KMS-11 (cell line): Measurements from ENCODE around the gene CXADR.

Experiments
- H2AFZ ChIP-seq: fragments of 200-600 bp; sonication (generic); 2 replicates; pipeline ENCODE4 v1.6.1; 2016; ENCODE audit warnings: antibody characterized with exemption, mixed run types, low read depth
- H3K27ac ChIP-seq: fragments of 200-600 bp; sonication (generic); 2 replicates; pipeline ENCODE4 v1.6.1; 2016; ENCODE audit warnings: mild to moderate bottlenecking, mixed run types
- H3K27me3 ChIP-seq: fragments of 200-600 bp; sonication (generic); 2 replicates; pipeline ENCODE4 v1.6.1; 2017; ENCODE audit warnings: mild to moderate bottlenecking, low read depth, mixed run types, moderate library complexity; ENCODE audit not compliant: insufficient read depth
- H3K36me3 ChIP-seq: fragments of 200-600 bp; sonication (generic); 2 replicates; pipeline ENCODE4 v1.6.1; 2017; ENCODE audit warnings: mild to moderate bottlenecking, mixed run types; ENCODE audit not compliant: insufficient read depth
- H3K4me1 ChIP-seq: fragments of 200-600 bp; sonication (generic); 2 replicates; pipeline ENCODE4 v1.6.1; 2016; ENCODE audit warnings: mild to moderate bottlenecking, low read depth, mixed run types; ENCODE audit not compliant: poor library complexity, severe bottlenecking
- H3K4me2 ChIP-seq: fragments of 200-600 bp; sonication (generic); 2 replicates; pipeline ENCODE4 v1.7.0; 2016; ENCODE audit warnings: mild to moderate bottlenecking, mixed run types
- H3K4me3 ChIP-seq: fragments of 200-600 bp; sonication (generic); IDR thresholded peaks from 2 replicates; pipeline ENCODE4 v1.6.1; 2017; ENCODE audit warnings: low read depth, low read length, mixed read lengths; ENCODE audit not compliant: insufficient read depth
- H3K79me2 ChIP-seq: fragments of 200-600 bp; sonication (generic); 2 replicates; pipeline ENCODE4 v1.6.1; 2016; ENCODE audit warnings: low read depth, mixed run types; ENCODE audit not compliant: insufficient read depth
- H3K9ac ChIP-seq: fragments of 200-600 bp; sonication (generic); 2 replicates; pipeline ENCODE4 v1.6.1; 2016; ENCODE audit warnings: mild to moderate bottlenecking, mixed run types
- H4K20me1 ChIP-seq: fragments of 200-600 bp; sonication (generic); 2 replicates; pipeline ENCODE4 v1.6.1; 2016; ENCODE audit warnings: mild to moderate bottlenecking, mixed run types; ENCODE audit not compliant: insufficient read depth
- TF ChIP-seq, protein P1 (sequence below): fragments of 200-600 bp; sonication (generic); conservative IDR thresholded peaks from 2 replicates; pipeline ENCODE4 v1.6.1; 2017; ENCODE audit warnings: low read depth, mild to moderate bottlenecking, antibody characterized with exemption, low read length, moderate library complexity, mixed read lengths

Gene CXADR

GRCh38 chr21:17602874-17603273 lies 90.0 kb downstream of the CXADR start:
- H4K20me1 ChIP-seq = no peaks in the 10 kb centered on the region
- H3K79me2 ChIP-seq = peaks cover 54% of the 10 kb centered on the region
- H3K4me2 ChIP-seq = no peak overlapping the region
- H3K36me3 ChIP-seq = peaks cover 17% of the 10 kb centered on the region; the same call in 1 of the 2 replicates
- H2AFZ ChIP-seq = no peak overlapping the region
- no peak overlapping the region for H3K4me3 ChIP-seq
- H3K4me1 ChIP-seq = peaks cover 30% of the 10 kb centered on the region
- TF ChIP-seq, protein P1, sequence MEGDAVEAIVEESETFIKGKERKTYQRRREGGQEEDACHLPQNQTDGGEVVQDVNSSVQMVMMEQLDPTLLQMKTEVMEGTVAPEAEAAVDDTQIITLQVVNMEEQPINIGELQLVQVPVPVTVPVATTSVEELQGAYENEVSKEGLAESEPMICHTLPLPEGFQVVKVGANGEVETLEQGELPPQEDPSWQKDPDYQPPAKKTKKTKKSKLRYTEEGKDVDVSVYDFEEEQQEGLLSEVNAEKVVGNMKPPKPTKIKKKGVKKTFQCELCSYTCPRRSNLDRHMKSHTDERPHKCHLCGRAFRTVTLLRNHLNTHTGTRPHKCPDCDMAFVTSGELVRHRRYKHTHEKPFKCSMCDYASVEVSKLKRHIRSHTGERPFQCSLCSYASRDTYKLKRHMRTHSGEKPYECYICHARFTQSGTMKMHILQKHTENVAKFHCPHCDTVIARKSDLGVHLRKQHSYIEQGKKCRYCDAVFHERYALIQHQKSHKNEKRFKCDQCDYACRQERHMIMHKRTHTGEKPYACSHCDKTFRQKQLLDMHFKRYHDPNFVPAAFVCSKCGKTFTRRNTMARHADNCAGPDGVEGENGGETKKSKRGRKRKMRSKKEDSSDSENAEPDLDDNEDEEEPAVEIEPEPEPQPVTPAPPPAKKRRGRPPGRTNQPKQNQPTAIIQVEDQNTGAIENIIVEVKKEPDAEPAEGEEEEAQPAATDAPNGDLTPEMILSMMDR = no peak
- no peak overlapping the region for H3K27ac ChIP-seq
- H3K27me3 ChIP-seq = no peaks in the 10 kb centered on the region
- no peak overlapping the region for H3K9ac ChIP-seq

DNA sequence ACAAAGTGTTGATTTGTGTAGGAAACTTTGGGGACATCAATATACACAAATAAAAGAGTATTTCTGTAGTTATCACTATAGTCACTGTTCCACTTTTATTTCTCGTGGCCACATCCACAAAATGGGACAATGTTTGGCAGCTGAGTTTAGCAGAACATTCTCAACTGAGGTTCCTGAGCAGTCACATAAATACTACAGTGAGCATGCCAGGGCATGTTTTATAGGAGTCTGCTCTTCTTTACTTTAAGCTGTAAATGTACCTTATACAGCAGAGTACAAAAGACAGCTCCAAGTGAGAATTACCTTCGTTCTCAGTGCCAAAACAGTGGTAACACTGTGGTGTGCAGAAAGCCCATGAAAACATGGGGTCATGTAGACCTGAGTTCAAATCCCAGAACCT lies 94.8 kb downstream of the CXADR start:
- TF ChIP-seq, protein P1 = no peak
- Histone ChIP-seq H2AFZ (no peak overlapping the region), H3K9ac (no peak overlapping the region), H3K79me2 (peaks cover 86% of the 10 kb centered on the region), H3K4me3 (no peak overlapping the region), H4K20me1 (peaks cover 17% of the 10 kb centered on the region; the same call in 1 of the 2 replicates), H3K4me1 (peaks cover 50% of the 10 kb centered on the region), H3K4me2 (no peak overlapping the region), H3K36me3 (peaks cover 13% of the 10 kb centered on the region; the same call in 1 of the 2 replicates), H3K27me3 (no peaks in the 10 kb centered on the region), H3K27ac (no peak overlapping the region)

GRCh38 chr21:17609681-17610080 lies 96.8 kb downstream of the CXADR start:
- H3K4me1 ChIP-seq = peaks cover 30% of the 10 kb centered on the region
- H4K20me1 ChIP-seq = peaks cover 17% of the 10 kb centered on the region; the same call in 1 of the 2 replicates
- TF ChIP-seq, protein P1 = no peak
- H3K27ac ChIP-seq = no peak overlapping the region
- peaks cover 3% of the 10 kb centered on the region; the same call in 1 of the 2 replicates for H3K36me3 ChIP-seq
- H3K4me3 ChIP-seq = no peak overlapping the region
- no peak overlapping the region for H2AFZ ChIP-seq
- H3K79me2 ChIP-seq = peaks cover 69% of the 10 kb centered on the region
- H3K9ac ChIP-seq = no peak overlapping the region
- peak overlapping the region; percentile 96; the same call in 1 of the 2 replicates for H3K4me2 ChIP-seq
- H3K27me3 ChIP-seq = no peaks in the 10 kb centered on the region

DNA sequence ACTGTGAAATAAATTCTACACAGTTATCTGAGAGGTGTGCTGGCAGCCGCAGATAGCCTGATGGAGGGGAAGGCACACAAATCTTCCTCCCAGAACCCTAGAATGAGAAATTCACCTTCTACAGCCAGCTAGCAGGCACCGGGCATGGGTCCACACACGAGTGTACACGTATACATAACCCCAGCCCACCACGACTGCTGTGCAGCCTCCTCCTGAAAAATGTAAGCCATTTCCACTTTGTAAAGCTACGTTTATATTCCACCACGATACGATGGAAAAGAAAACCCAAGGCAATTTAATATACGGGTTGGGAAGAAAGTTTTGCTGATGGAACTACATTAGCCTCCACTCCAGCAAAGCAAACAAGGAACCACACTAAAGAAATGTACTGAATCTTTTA lies 98.1 kb downstream of the CXADR start:
- no peaks in the 10 kb centered on the region for H3K27me3 ChIP-seq
- peak overlapping the region; percentile 96 for H3K4me2 ChIP-seq
- H4K20me1 ChIP-seq = peaks cover 17% of the 10 kb centered on the region; the same call in 1 of the 2 replicates
- peaks cover 19% of the 10 kb centered on the region for H3K4me1 ChIP-seq
- no peaks in the 10 kb centered on the region; the same call in 1 of the 2 replicates for H3K36me3 ChIP-seq
- TF ChIP-seq, protein P1 = no peak
- peak overlapping the region; percentile 70; the same call in 1 of the 2 replicates for H2AFZ ChIP-seq
- peak overlapping the region; percentile 70 for H3K27ac ChIP-seq
- peak overlapping the region; percentile 93 for H3K9ac ChIP-seq
- peak overlapping the region; percentile 28 for H3K4me3 ChIP-seq
- peaks cover 63% of the 10 kb centered on the region for H3K79me2 ChIP-seq
